WTC11 (cell line): Measurements from ENCODE around the gene UHRF1. TPM values are rescaled to one million over a fixed set of nuclear protein-coding genes. Genes with fewer than 3 reads are reported as not detected.
"Not testable (repeated sequence)": the region's sequence is repeated elsewhere in the genome, so short reads cannot be mapped to it uniquely, and the experiment has no call there.

Experiments
- ATAC-seq: fragments of 200-7000 bp; cut with Tn5 transposase; 2 replicates; pipeline ENCODE4 v1.10.0; 2021; ENCODE audit warnings: mild to moderate bottlenecking, moderate library complexity
- CTCF ChIA-PET: fragments of 300-600 bp; sonication (Branson Sonifier 250); formaldehyde crosslinking; loops from one replicate; lab custom pipeline; 2021; ENCODE audit warnings: antibody characterized with exemption; lab: Charles Lee
- POLR2A ChIA-PET: fragments of 350-600 bp; sonication (Branson Sonifier 250); formaldehyde crosslinking; loops from one replicate; lab custom pipeline; 2021; ENCODE audit warnings: antibody characterized with exemption; lab: Charles Lee
- DNase-seq: peaks from one replicate; pipeline ENCODE4 v3.0.0; 2021; ENCODE audit warnings: low spot score
- H3K27ac Mint-ChIP-seq: 2 replicates; pipeline ENCODE4 v1.8.0; 2021; ENCODE audit warnings: mixed read lengths
- H3K27me3 Mint-ChIP-seq: 2 replicates; pipeline ENCODE4 v1.8.0; 2021; ENCODE audit warnings: low read depth, mild to moderate bottlenecking, moderate library complexity, mixed read lengths
- H3K36me3 Mint-ChIP-seq: 2 replicates; pipeline ENCODE4 v1.8.0; 2021; ENCODE audit warnings: mixed read lengths
- H3K4me1 Mint-ChIP-seq: 2 replicates; pipeline ENCODE4 v1.8.0; 2022; ENCODE audit warnings: mixed read lengths
- H3K4me3 Mint-ChIP-seq: 2 replicates; pipeline ENCODE4 v1.8.0; 2021; ENCODE audit warnings: mild to moderate bottlenecking, moderate library complexity, mixed read lengths
- H3K9me3 Mint-ChIP-seq: 2 replicates; pipeline ENCODE4 v1.8.0; 2021; ENCODE audit warnings: mixed read lengths
- ATF3 ChIP-seq: sonication (generic); formaldehyde crosslinking; conservative IDR thresholded peaks from 2 replicates; pipeline ENCODE4 v1.8.1; 2022; ENCODE audit warnings: mild to moderate bottlenecking, missing genetic modification reagents
- E2F4 ChIP-seq: sonication (generic); formaldehyde crosslinking; IDR thresholded peaks from 2 replicates; pipeline ENCODE4 v1.8.1; 2022; ENCODE audit warnings: low read depth, mild to moderate bottlenecking, moderate library complexity, missing genetic modification reagents, borderline replicate concordance
- E2F5 ChIP-seq: sonication (generic); formaldehyde crosslinking; IDR thresholded peaks from 2 replicates; pipeline ENCODE4 v1.8.1; 2022; ENCODE audit warnings: mild to moderate bottlenecking, moderate library complexity, missing genetic modification reagents
- ELF4 ChIP-seq: sonication (generic); formaldehyde crosslinking; IDR thresholded peaks from 2 replicates; pipeline ENCODE4 v1.8.1; 2022; ENCODE audit warnings: low read depth, mild to moderate bottlenecking, moderate library complexity, missing genetic modification reagents
- EMX1 ChIP-seq: fragments of 250-450 bp; sonication (Bioruptor Pico); IDR thresholded peaks from 2 replicates; pipeline ENCODE4 v1.8.0; 2021; ENCODE audit warnings: mild to moderate bottlenecking
- FOXJ3 ChIP-seq: sonication (generic); formaldehyde crosslinking; IDR thresholded peaks from 2 replicates; pipeline ENCODE4 v1.9.0; 2021; ENCODE audit warnings: missing genetic modification reagents, mild to moderate bottlenecking, borderline replicate concordance
- GABPB1 ChIP-seq: sonication (generic); formaldehyde crosslinking; IDR thresholded peaks from 2 replicates; pipeline ENCODE4 v1.8.1; 2023; ENCODE audit warnings: mild to moderate bottlenecking, missing genetic modification reagents
- PREB ChIP-seq: sonication (generic); formaldehyde crosslinking; IDR thresholded peaks from 2 replicates; pipeline ENCODE4 v1.8.1; 2022; ENCODE audit warnings: mild to moderate bottlenecking, missing genetic modification reagents, moderate library complexity, borderline replicate concordance
- SP1 ChIP-seq: sonication (generic); formaldehyde crosslinking; conservative IDR thresholded peaks from 2 replicates; pipeline ENCODE4 v1.8.1; 2022; ENCODE audit warnings: missing genetic modification reagents
- STAT6 ChIP-seq: sonication (generic); formaldehyde crosslinking; conservative IDR thresholded peaks from 2 replicates; pipeline ENCODE4 v1.8.1; 2023; ENCODE audit warnings: mild to moderate bottlenecking, low read depth, missing genetic modification reagents, moderate library complexity
- TEAD1 ChIP-seq: sonication (generic); formaldehyde crosslinking; IDR thresholded peaks from 2 replicates; pipeline ENCODE4 v1.8.0; 2022; ENCODE audit warnings: mild to moderate bottlenecking, missing genetic modification reagents
- TP53 ChIP-seq: sonication (generic); formaldehyde crosslinking; IDR thresholded peaks from 2 replicates; pipeline ENCODE4 v1.8.1; 2023; ENCODE audit warnings: mild to moderate bottlenecking, missing genetic modification reagents
- USF1 ChIP-seq: sonication (generic); formaldehyde crosslinking; IDR thresholded peaks from 2 replicates; pipeline ENCODE4 v1.8.0; 2022; ENCODE audit warnings: mild to moderate bottlenecking, missing genetic modification reagents
- ZNF232 ChIP-seq: sonication (generic); formaldehyde crosslinking; IDR thresholded peaks from 2 replicates; pipeline ENCODE4 v1.8.0; 2022; ENCODE audit warnings: mild to moderate bottlenecking, missing genetic modification reagents
- ZNF317 ChIP-seq: sonication (generic); formaldehyde crosslinking; IDR thresholded peaks from 2 replicates; pipeline ENCODE4 v1.8.1; 2023; ENCODE audit warnings: low read depth, mild to moderate bottlenecking, moderate library complexity, missing genetic modification reagents, borderline replicate concordance
- ZNF396 ChIP-seq: fragments of 250-450 bp; sonication (Bioruptor Pico); IDR thresholded peaks from 2 replicates; pipeline ENCODE4 v1.8.0; 2021; ENCODE audit warnings: mild to moderate bottlenecking, moderate library complexity, borderline replicate concordance
- ZNF416 ChIP-seq: fragments of 250-450 bp; sonication (Bioruptor Pico); IDR thresholded peaks from 2 replicates; pipeline ENCODE4 v1.9.0; 2021; ENCODE audit warnings: mild to moderate bottlenecking, inconsistent platforms
- total RNA-seq: library from RNA; stranded (reverse); gene quantifications from 3 replicates; pipeline ENCODE4 v1.2.3, GENCODE V29; 2021

The UHRF1 gene
- total RNA-seq, 1 experiment from 2014 or later: 42.5 TPM

GRCh38 chr19:4879041-4879440, 30.3 kb upstream of the UHRF1 start:
- Mint-ChIP-seq H3K4me1 (peaks cover 7% of the 10 kb centered on the region; the same call in 1 of the 2 replicates), H3K27me3 (peaks cover 2% of the 10 kb centered on the region; the same call in 1 of the 2 replicates), H3K36me3 (no peaks in the 10 kb centered on the region), H3K9me3 (no peaks in the 10 kb centered on the region), H3K4me3 (no peak overlapping the region), H3K27ac (no peak overlapping the region)
- POLR2A ChIA-PET: no interaction called here
- no peak for TF ChIP-seq USF1 (CRISPR knock-in tag)
- TF ChIP-seq ATF3 (CRISPR knock-in tag): no peak
- no peak for TF ChIP-seq TEAD1
- TF ChIP-seq SP1 (CRISPR knock-in tag): no peak
- no peak for TF ChIP-seq E2F4 (CRISPR knock-in tag)
- TF ChIP-seq ZNF396 (CRISPR knock-in tag): no peak
- TF ChIP-seq GABPB1 (CRISPR knock-in tag): no peak
- no peak for TF ChIP-seq PREB (CRISPR knock-in tag)
- TF ChIP-seq ZNF317 (CRISPR knock-in tag): no peak
- TF ChIP-seq TP53 (CRISPR knock-in tag): no peak
- TF ChIP-seq STAT6 (CRISPR knock-in tag): no peak
- no peak for TF ChIP-seq E2F5
- no peak for TF ChIP-seq EMX1 (CRISPR knock-in tag)
- TF ChIP-seq ZNF232 (CRISPR knock-in tag): no peak
- TF ChIP-seq ELF4: no peak
- TF ChIP-seq FOXJ3: no peak
- no peak for TF ChIP-seq ZNF416
- no peak for DNase-seq
- CTCF ChIA-PET: interaction anchor here (1.1 kb wide), 1 partner anchor 33 kb away, joined by 5 read pairs; no protein-coding TSS in a partner anchor
- ATAC-seq: no peak

- H3K9me3 Mint-ChIP-seq, POLR2A ChIA-PET, DNase-seq, H3K27ac Mint-ChIP-seq, H3K27me3 Mint-ChIP-seq, ATAC-seq, H3K36me3 Mint-ChIP-seq, H3K4me3 Mint-ChIP-seq, H3K4me1 Mint-ChIP-seq: not testable (repeated sequence)
- CTCF ChIA-PET: interaction anchor here (0.7 to 0.9 kb wide), 3 partner anchors 45 to 1532 kb away, joined by 3 to 4 read pairs (median 3); no protein-coding TSS in a partner anchor
Measured at GRCh38 chr19:4882874-4883273, 26.4 kb upstream of the UHRF1 start.

- DNase-seq, H3K36me3 Mint-ChIP-seq, H3K27ac Mint-ChIP-seq, H3K4me3 Mint-ChIP-seq, CTCF ChIA-PET, H3K9me3 Mint-ChIP-seq, ATAC-seq, POLR2A ChIA-PET, H3K4me1 Mint-ChIP-seq: not testable (repeated sequence)
- H3K27me3 Mint-ChIP-seq: peaks cover 10% of the 10 kb centered on the region
Measured at GRCh38 chr19:4884993-4885392, 24.3 kb upstream of the UHRF1 start.

- H3K27ac Mint-ChIP-seq, ATAC-seq, H3K36me3 Mint-ChIP-seq, POLR2A ChIA-PET, H3K4me3 Mint-ChIP-seq, H3K4me1 Mint-ChIP-seq, DNase-seq, H3K9me3 Mint-ChIP-seq, CTCF ChIA-PET: not testable (repeated sequence)
- H3K27me3 Mint-ChIP-seq: peaks cover 38% of the 10 kb centered on the region
Measured at GRCh38 chr19:4887803-4888202, 21.5 kb upstream of the UHRF1 start.
